H7 (cell line): ENCODE results near the gene RAB44. TPM values are rescaled to one million over a fixed set of nuclear protein-coding genes. Genes with fewer than 3 reads are reported as not detected.
"Not testable (repeated sequence)": the region's sequence is repeated elsewhere in the genome, so short reads cannot be mapped to it uniquely, and the experiment has no call there.

Source experiments
- DNase-seq: peaks from one replicate; pipeline ENCODE4 v3.0.0; 2012
- H3K27me3 ChIP-seq: 2 replicates; pipeline ENCODE4 v1.6.0; 2011; ENCODE audit warnings: mild to moderate bottlenecking, low read length; ENCODE audit not compliant: control insufficient read depth, insufficient read depth
- H3K36me3 ChIP-seq: replicated peaks from 2 replicates; pipeline ENCODE4 v1.5.1; 2011; ENCODE audit warnings: low read length; ENCODE audit not compliant: control insufficient read depth, insufficient read depth
- H3K4me3 ChIP-seq: 2 replicates; pipeline ENCODE4 v1.5.1; 2011; ENCODE audit warnings: low read depth, mild to moderate bottlenecking, control low read depth, low read length, moderate library complexity; ENCODE audit not compliant: insufficient read depth
- total RNA-seq: library from RNA; depleted of rRNA; stranded (reverse); fragments of >200 nt; shearing (Covaris generic); gene quantifications from 2 replicates; pipeline ENCODE4 v1.2.3, GENCODE V29; 2014

The RAB44 gene
- total RNA-seq, 1 experiment from 2014 or later, result not detected

- H3K4me3 ChIP-seq, result no peak overlapping the region
- H3K27me3 ChIP-seq, result no peaks in the 10 kb centered on the region
- no peaks in the 10 kb centered on the region for H3K36me3 ChIP-seq
- DNase-seq, result no peak
Measured at GRCh38 chr6:36720251-36721141, 22.9 kb downstream of the RAB44 start.

GRCh38 chr6:36721369-36722140, 23.9 kb downstream of the RAB44 start:
- Histone ChIP-seq H3K4me3 (no peak overlapping the region), H3K27me3 (no peaks in the 10 kb centered on the region), H3K36me3 (no peaks in the 10 kb centered on the region)
- DNase-seq, result peak; percentile 56

- H3K36me3 ChIP-seq, result no peaks in the 10 kb centered on the region
- no peak overlapping the region for H3K4me3 ChIP-seq
- DNase-seq, result no peak
- H3K27me3 ChIP-seq, result no peaks in the 10 kb centered on the region
Measured at GRCh38 chr6:36722365-36722764, 24.7 kb downstream of the RAB44 start.

- Histone ChIP-seq H3K4me3 (no peak overlapping the region), H3K36me3 (no peaks in the 10 kb centered on the region)
- no peak for DNase-seq
Measured at GRCh38 chr6:36722879-36723278, 25.3 kb downstream of the RAB44 start.

GRCh38 chr6:36723992-36724391, 26.4 kb downstream of the RAB44 start:
- not testable (repeated sequence) for H3K27me3 ChIP-seq, DNase-seq, H3K36me3 ChIP-seq, H3K4me3 ChIP-seq

More at GRCh38 chr6:36722879-36723278, 25.3 kb downstream of the RAB44 start:
- no peaks in the 10 kb centered on the region for H3K27me3 ChIP-seq

GRCh38 chr6:36724514-36725390, 27.1 kb downstream of the RAB44 start:
- no peaks in the 10 kb centered on the region for H3K36me3 ChIP-seq
- H3K27me3 ChIP-seq, result no peaks in the 10 kb centered on the region
- DNase-seq, result peak; percentile 92
- H3K4me3 ChIP-seq, result no peak overlapping the region

- no peaks in the 10 kb centered on the region for H3K36me3 ChIP-seq
- H3K27me3 ChIP-seq, result no peaks in the 10 kb centered on the region
- no peak for DNase-seq
- no peak overlapping the region for H3K4me3 ChIP-seq
Measured at GRCh38 chr6:36725581-36725980, 28.0 kb downstream of the RAB44 start.

- Histone ChIP-seq H3K27me3 (no peaks in the 10 kb centered on the region), H3K4me3 (no peak overlapping the region), H3K36me3 (no peaks in the 10 kb centered on the region)
- no peak for DNase-seq
Measured at GRCh38 chr6:36727505-36728021, 29.9 kb downstream of the RAB44 start.

GRCh38 chr6:36728289-36729160, 30.9 kb downstream of the RAB44 start:
- no peaks in the 10 kb centered on the region for H3K36me3 ChIP-seq
- DNase-seq, result no peak
- no peak overlapping the region for H3K4me3 ChIP-seq
- H3K27me3 ChIP-seq, result no peaks in the 10 kb centered on the region

- H3K4me3 ChIP-seq, result no peak overlapping the region
- no peaks in the 10 kb centered on the region for H3K27me3 ChIP-seq
- no peaks in the 10 kb centered on the region for H3K36me3 ChIP-seq
- DNase-seq, result no peak
Measured at GRCh38 chr6:36729161-36729524, 31.5 kb downstream of the RAB44 start.

GRCh38 chr6:36730424-36731380, 33.1 kb downstream of the RAB44 start:
- Histone ChIP-seq H3K27me3 (no peaks in the 10 kb centered on the region), H3K4me3 (no peak overlapping the region), H3K36me3 (no peaks in the 10 kb centered on the region)
- peak; percentile 78 for DNase-seq

GRCh38 chr6:36731622-36732310, 34.1 kb downstream of the RAB44 start:
- no peak for DNase-seq
- H3K27me3 ChIP-seq, result no peaks in the 10 kb centered on the region
- H3K4me3 ChIP-seq, result no peak overlapping the region
- no peaks in the 10 kb centered on the region for H3K36me3 ChIP-seq
